T-helper 1 cell treated with Interleukin-12 subunit alpha and Interleukin-12 subunit beta and Interleukin-4 antibody, amounts not matched to agents 30 ng/mL and 1 ng/mL, for 36 hours (primary cell): Measurements from ENCODE around the gene FBXO3. TPM values are rescaled to one million over a fixed set of nuclear protein-coding genes. Genes with fewer than 3 reads are reported as not detected.

ENCODE experiments used
- intact Hi-C: fragments of 100-400 bp; cut with micrococcal nuclease; formaldehyde crosslinking; loops from one replicate; pipeline ENCODE4 v1.15.1; 2024
- total RNA-seq: library from RNA; stranded (reverse); gene quantifications from 2 replicates; pipeline ENCODE4 v1.2.3, GENCODE V29; 2022

Gene FBXO3
- total RNA-seq, 1 donor from 2014 or later, result 22.9 TPM

- intact Hi-C loops, result loop anchor here (10.0 kb wide), 1 partner anchor 759 kb away; the partner anchor contains the start of gene DEPDC7
Measured at GRCh38 chr11:33773404-33773986, 825 bp downstream of the FBXO3 start.

DNA sequence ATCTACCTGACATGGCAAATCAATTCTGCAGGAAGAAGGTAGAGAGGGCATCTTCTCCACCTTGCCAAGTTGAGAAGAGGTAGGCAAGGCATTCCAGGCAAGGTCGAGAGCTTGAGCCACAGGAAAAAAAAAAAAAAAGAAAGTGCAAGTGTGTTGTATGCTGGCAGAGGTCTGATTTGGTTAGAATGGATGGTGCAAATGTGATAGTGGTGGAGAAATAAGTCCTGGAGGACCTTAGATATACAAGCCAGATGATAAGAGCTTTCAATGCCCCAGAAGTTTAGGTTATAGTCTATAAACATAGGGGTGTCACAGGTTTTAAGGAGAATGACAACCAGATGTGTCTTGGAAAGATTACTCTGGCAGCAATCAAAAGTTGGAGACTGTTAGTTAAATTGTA, 1.4 kb downstream of the FBXO3 start:
- intact Hi-C loops, result loop anchor here (10.0 kb wide), 1 partner anchor 758 kb away; the partner anchor contains the start of gene DEPDC7

GRCh38 chr11:33772300-33772699, 2.0 kb downstream of the FBXO3 start:
- intact Hi-C loops, result loop anchor here (10.0 kb wide), 1 partner anchor 757 kb away; the partner anchor contains the start of gene DEPDC7

GRCh38 chr11:33770236-33770635, 4.1 kb downstream of the FBXO3 start:
- intact Hi-C loops, result loop anchor here (10.0 kb wide), 1 partner anchor 755 kb away; the partner anchor contains the start of gene DEPDC7

- intact Hi-C loops, result no loop called here
Measured at GRCh38 chr11:33769542-33769941, 4.8 kb downstream of the FBXO3 start.

DNA sequence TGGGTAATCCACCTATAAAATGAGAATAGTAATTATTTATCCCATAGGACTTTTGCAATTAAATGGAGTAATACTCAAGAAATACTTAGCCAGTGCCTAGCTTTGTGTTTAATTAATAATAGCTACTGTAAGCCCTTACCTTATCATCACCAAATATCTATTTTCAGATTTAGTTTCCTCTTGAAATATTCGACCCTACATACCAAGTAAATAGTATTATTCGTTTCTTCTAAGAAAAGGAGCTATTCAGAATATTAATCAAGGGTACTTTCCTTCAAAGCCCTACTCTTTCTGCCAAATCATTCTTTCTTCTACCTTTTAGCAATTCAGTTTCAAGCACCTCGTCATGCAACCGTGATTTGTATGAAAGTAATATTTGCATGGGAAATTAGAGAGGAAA, 6.7 kb downstream of the FBXO3 start:
- intact Hi-C loops, result no loop called here

DNA sequence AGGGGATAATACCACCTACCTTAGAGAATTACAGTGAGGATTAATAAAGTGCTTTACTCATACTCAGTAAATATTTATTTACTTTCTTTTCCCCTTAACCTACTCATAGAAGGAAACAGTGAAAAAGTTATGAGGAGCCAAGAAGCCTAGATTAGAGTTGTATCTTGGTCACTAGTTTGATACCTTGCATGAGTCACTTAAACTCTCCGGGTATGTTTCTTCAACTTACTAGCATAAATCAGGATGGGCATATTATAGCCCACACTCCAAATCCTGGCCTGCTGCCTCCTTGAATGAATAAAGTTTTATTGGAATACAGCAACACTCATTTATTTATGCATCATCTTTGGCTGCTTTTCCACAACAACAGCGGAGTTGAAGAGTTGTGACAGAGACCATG, 8.2 kb downstream of the FBXO3 start:
- intact Hi-C loops, result no loop called here

GRCh38 chr11:33761471-33761870, 12.8 kb downstream of the FBXO3 start:
- intact Hi-C loops, result no loop called here

GRCh38 chr11:33753304-33753967, 20.9 kb downstream of the FBXO3 start:
- intact Hi-C loops, result loop anchor here (2.0 kb wide), 1 partner anchor 21 kb away; the partner anchor contains the start of gene FBXO3

DNA sequence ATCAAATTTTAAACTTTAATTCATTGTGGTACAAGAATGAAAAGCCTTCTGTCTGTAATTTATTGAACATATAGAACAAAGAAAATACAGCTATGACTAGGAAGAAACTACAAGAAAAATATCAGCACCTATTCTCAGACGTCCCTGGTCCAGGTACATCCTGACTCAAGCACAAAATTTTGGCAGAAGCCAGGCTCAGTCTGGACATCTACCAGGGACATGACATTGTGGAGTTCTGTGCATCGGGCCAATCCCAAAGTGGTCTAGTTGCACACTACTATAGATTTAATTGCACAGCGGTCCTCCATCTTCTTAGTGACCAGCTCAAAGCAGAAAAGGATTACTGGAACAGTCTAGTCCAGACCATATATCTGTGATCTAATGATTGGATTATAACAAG, 22.4 kb downstream of the FBXO3 start:
- intact Hi-C loops, result loop anchor here (2.0 kb wide), 1 partner anchor 23 kb away; the partner anchor contains the start of gene FBXO3

DNA sequence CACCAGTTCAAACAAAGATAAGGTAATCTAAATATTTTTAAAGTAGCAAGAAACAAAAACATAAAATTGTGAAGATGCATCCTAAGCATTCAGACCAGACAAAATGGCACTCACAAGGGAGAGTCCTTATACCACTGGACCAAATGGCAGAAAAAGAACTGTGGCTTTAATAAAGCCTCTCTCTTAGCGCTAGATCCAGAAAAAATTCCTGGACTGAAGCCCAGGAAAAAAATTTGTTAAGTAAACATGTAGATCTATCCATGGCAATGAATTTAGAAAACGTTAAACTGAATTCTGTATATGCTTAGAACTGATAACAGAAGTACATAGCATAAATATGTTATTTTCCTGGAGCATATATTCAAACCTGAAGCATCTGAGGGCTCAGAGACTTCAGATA, 26.3 kb downstream of the FBXO3 start:
- intact Hi-C loops, result no loop called here

- intact Hi-C loops, result no loop called here
Measured at GRCh38 chr11:33743291-33743690, 31.0 kb downstream of the FBXO3 start.

DNA sequence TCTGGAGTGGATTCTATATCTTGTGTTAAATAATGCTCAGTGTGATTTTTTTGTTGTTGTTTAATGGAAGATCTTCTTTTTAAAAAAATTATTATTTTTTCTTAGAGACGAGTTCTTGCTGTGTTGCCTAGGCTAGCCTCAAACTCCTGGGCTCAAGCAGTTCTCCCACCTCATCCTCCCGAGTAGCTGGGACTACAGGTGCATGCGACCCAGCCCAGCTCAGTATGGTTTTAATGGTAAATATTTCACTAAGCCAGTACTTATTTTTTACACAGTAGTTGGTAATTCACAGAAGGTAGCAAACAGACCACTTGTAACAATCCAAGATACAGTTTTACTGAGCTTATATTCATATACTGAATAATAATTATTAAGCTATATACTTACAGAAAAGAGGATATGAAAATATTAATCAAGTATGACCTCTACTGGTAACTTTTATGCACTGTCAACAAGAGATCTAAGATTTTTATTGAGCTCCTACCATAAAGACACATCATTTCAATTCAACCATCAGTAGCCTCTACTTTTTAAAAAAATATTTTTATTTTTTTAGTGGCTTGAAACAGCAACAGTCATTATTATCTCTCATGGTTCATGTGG, 32.0 kb downstream of the FBXO3 start:
- intact Hi-C loops, result loop anchor here (1.0 kb wide), 3 partner anchors 26 to 380 kb away; no protein-coding TSS in a partner anchor

GRCh38 chr11:33741806-33742205, 32.5 kb downstream of the FBXO3 start:
- intact Hi-C loops, result loop anchor here (1.0 kb wide), 3 partner anchors 26 to 380 kb away; no protein-coding TSS in a partner anchor

GRCh38 chr11:33737362-33737821, 36.9 kb downstream of the FBXO3 start:
- intact Hi-C loops, result loop anchor here (10.0 kb wide), 2 partner anchors 843 to 1153 kb away; partner anchors contain the start of genes EIF3M and QSER1

DNA sequence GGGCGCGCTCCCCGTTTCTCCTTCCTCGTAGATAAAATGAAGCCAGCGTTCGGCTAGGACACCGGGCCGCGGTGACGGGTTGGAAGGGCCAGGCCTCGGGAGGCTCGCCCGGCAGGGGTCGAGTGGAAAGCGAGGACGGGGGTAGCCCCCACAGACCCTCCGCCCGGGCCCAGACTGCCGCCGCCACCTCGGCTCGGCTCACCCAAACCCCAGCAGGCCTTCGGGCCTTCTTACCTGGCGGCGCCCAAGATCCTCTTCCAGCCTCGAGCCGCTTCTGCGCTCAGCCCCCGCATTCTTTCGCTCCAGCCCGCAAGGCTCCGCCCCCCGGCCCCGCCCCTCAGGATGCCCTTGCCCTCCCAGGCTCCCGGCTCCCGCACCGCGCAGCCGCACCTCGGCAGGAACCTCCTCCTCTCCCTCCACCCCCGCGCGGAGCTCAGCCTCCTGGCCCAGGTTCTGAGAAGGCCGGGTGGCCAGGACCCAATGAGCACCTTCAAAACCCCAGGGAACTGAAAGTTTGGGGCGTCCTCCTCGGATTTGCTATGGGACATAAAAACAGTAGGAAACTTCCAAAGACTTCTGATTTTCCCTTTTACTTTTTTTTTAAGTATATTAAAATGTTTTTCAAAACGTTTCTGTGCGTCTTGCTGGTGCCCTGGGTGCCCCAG, 38.0 kb downstream of the FBXO3 start, which contains the start of gene CD59:
CD59 (minus strand) TSS at position 276 of the 665 bp plus-strand sequence. CDS start 13,978 bp downstream, outside the sequence.
- intact Hi-C loops, result loop anchor here (1.0 to 10.0 kb wide), 7 partner anchors 36 to 1151 kb away; partner anchors contain the start of genes C11orf91, CAT, CSTF3 and EIF3M

- intact Hi-C loops, result loop anchor here (1.0 to 10.0 kb wide), 11 partner anchors 12 to 1151 kb away; partner anchors contain the start of genes ABTB2, C11orf91, CAT and CSTF3
Measured at GRCh38 chr11:33735271-33736147, 38.8 kb downstream of the FBXO3 start.

DNA sequence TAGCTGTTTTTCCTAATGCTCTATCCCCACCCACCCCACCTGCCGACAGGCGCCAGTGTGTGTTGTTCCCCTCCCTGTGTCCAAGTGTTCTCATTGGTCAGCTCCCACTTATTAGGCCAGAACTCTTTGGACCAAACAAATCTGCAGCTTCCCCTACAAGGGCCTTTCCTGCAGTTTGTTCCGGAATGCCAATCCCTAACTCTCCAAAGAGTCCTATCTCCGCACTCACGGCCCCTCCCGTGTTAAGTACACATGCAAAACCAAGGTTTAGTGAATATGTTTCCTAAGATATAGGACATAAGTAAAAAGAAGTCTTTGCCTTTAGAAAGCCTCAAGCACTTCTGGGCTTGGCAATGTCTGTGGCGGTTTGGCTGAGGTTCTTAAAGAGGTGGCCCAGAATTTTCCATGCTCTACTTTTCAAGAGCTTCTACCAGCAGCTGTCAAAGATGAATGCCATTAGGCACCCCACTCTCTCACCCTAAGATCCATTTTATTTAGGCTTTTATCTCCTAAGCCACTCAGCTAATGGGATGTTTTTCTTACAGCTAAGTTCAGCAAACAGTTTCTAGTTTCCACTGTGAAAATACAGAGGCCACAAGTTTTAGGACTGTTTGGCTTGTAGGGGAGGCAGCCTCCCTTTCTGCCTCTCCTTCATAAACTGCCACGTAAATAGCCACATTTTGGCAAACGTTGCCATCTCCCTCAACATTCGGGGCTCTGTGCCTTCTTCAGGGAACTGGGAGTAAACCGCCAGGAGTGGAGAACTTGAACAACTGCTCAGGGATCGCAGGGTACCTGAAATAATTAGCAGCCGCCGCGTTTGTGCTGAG, 39.7 kb downstream of the FBXO3 start:
- intact Hi-C loops, result loop anchor here (1.0 to 10.0 kb wide), 6 partner anchors 11 to 1150 kb away; partner anchors contain the start of genes ABTB2, EIF3M, HIPK3 and QSER1

GRCh38 chr11:33733980-33734379, 40.3 kb downstream of the FBXO3 start:
- intact Hi-C loops, result loop anchor here (2.0 to 10.0 kb wide), 3 partner anchors 625 to 1149 kb away; partner anchors contain the start of genes ABTB2, EIF3M and QSER1
